ENCODE results near the gene WDR81.

- TF ChIP-seq POLR2A (IDR thresholded peaks at IDR 0.05; ENCODE audit: low read depth) (no peak), CTCF (IDR thresholded peaks at IDR 0.05) (no peak)
Measured at GRCh38 chr17:1742371-1743087, 18.0 kb downstream of the WDR81 start, which contains the start of gene SERPINF2.
